ENCODE results near the gene SIDT2. TPM values are rescaled to one million over a fixed set of nuclear protein-coding genes. Genes with fewer than 3 reads are reported as not detected.

The SIDT2 gene
- total and polyA plus RNA-seq, 2 donors (not counting 3 experiments of a cell fraction or from before 2014, with no cell fraction given), result 28.7 to 34.5 TPM

GRCh38 chr11:117219455-117219854 is 40.9 kb downstream of the SIDT2 start:
- dilution Hi-C loops (cut with MboI; ENCODE audit: extremely low pct_ligation_motif_present, low sequenced_read_pairs), result no loop called here
- no peak for FAIRE-seq

GRCh38 chr11:117219995-117220394 is 41.5 kb downstream of the SIDT2 start:
- no peaks in the 10 kb centered on the region for H4K20me1 ChIP-seq (replicated peaks; ENCODE audit: control insufficient read depth, extremely low read depth, insufficient read depth, low read length)
- H3K27me3 ChIP-seq (ENCODE audit: control insufficient read depth in 2 of 2, insufficient read depth in 2 of 2, low read length in 2 of 2), result no peaks in the 10 kb centered on the region
- no peak overlapping the region for H3K27ac ChIP-seq (ENCODE audit: insufficient read depth, low read depth, low read length)
- POLR2A ChIA-PET, result no interaction called here
- H3K9ac ChIP-seq (replicated peaks; ENCODE audit: extremely low read depth, insufficient read depth, low read length), result no peak overlapping the region
- H3K4me2 ChIP-seq (ENCODE audit: insufficient read depth, low read length), result no peak overlapping the region
- no peak overlapping the region for H2AFZ ChIP-seq (ENCODE audit: low read depth, low read length)
- H3K79me2 ChIP-seq (ENCODE audit: control insufficient read depth, insufficient read depth, low read length), result no peaks in the 10 kb centered on the region
- DNase-seq (ENCODE audit: low read depth, low spot score) (no peak), FAIRE-seq (no peak)
- dilution Hi-C loops (cut with MboI; ENCODE audit: extremely low pct_ligation_motif_present, low sequenced_read_pairs) (no loop called here), intact Hi-C loops (cut with micrococcal nuclease) (no loop called here)
- peaks cover 0 to 22% of the 10 kb centered on the region in 2 experiments for H3K36me3 ChIP-seq (ENCODE audit: control insufficient read depth in 2 of 2, extremely low read depth in 1 of 2, insufficient read depth in 2 of 2, low read length in 2 of 2)
- no peak for TF ChIP-seq GATA2 (IDR thresholded peaks at IDR 0.05; ENCODE audit: insufficient read depth, insufficient read length, low read depth, low read length)
- no peak for TF ChIP-seq POLR2AphosphoS5 (IDR thresholded peaks at IDR 0.05; ENCODE audit: insufficient read depth, low read depth, low read length)
- TF ChIP-seq MYC (IDR thresholded peaks at IDR 0.05; ENCODE audit: low read depth, low read length), result no peak
- TF ChIP-seq FOS (IDR thresholded peaks at IDR 0.05; ENCODE audit: borderline replicate concordance, insufficient read depth, low read length), result no peak
- no peak for TF ChIP-seq EZH2 (IDR thresholded peaks at IDR 0.05; ENCODE audit: borderline replicate concordance, low read depth, low read length, severe bottlenecking)
- TF ChIP-seq MAX (IDR thresholded peaks at IDR 0.05; ENCODE audit: insufficient read depth, insufficient read length), result no peak
- TF ChIP-seq CTCF (IDR thresholded peaks at IDR 0.05; ENCODE audit: extremely low read depth in 1 of 2, insufficient read depth in 1 of 2, low read depth in 1 of 2, low read length in 2 of 2), result no peak
- no peak for TF ChIP-seq POLR2A (IDR thresholded peaks at IDR 0.05; ENCODE audit: low read depth, low read length)
- no peak for TF ChIP-seq JUN (IDR thresholded peaks at IDR 0.05; ENCODE audit: borderline replicate concordance, insufficient read depth, insufficient read length, low read depth)
- no peaks in the 10 kb centered on the region for H3K9me1 ChIP-seq (replicated peaks; ENCODE audit: control insufficient read depth, extremely low read depth, insufficient read depth, low read length)
- peaks cover 11% of the 10 kb centered on the region for H3K4me1 ChIP-seq (ENCODE audit: control insufficient read depth, extremely low read depth, insufficient read depth, low read length)
- no TSS peak for BruUV-seq (replicated peaks)
- CTCF ChIA-PET, result interaction anchor here (1.2 to 3.4 kb wide), 3 partner anchors 8 to 340 kb away, joined by 3 to 16 read pairs (median 3); partner anchors contain the start of genes PCSK7 and RNF214
- no peaks in the 10 kb centered on the region for H3K9me3 ChIP-seq (replicated peaks; ENCODE audit: control insufficient read depth, insufficient read depth, low read length)
- no peak overlapping the region for H3K4me3 ChIP-seq (replicated peaks in 1 of 3; ENCODE audit: insufficient read depth in 1 of 3, low read depth in 1 of 3, low read length in 3 of 3)

More at GRCh38 chr11:117219455-117219854, 40.9 kb downstream of the SIDT2 start:
- Histone ChIP-seq H4K20me1 (replicated peaks; ENCODE audit: control insufficient read depth, extremely low read depth, insufficient read depth, low read length) (no peaks in the 10 kb centered on the region), H3K36me3 (ENCODE audit: control insufficient read depth in 2 of 2, extremely low read depth in 1 of 2, insufficient read depth in 2 of 2, low read length in 2 of 2) (peaks cover 0 to 23% of the 10 kb centered on the region in 2 experiments), H3K4me3 (replicated peaks in 1 of 3; ENCODE audit: insufficient read depth in 1 of 3, low read depth in 1 of 3, low read length in 3 of 3) (no peak overlapping the region), H3K9me3 (replicated peaks; ENCODE audit: control insufficient read depth, insufficient read depth, low read length) (no peaks in the 10 kb centered on the region), H3K79me2 (ENCODE audit: control insufficient read depth, insufficient read depth, low read length) (no peaks in the 10 kb centered on the region), H3K9me1 (replicated peaks; ENCODE audit: control insufficient read depth, extremely low read depth, insufficient read depth, low read length) (no peaks in the 10 kb centered on the region), H3K4me1 (ENCODE audit: control insufficient read depth, extremely low read depth, insufficient read depth, low read length) (peaks cover 11% of the 10 kb centered on the region), H3K27ac (ENCODE audit: insufficient read depth, low read depth, low read length) (no peak overlapping the region), H3K27me3 (ENCODE audit: control insufficient read depth in 2 of 2, insufficient read depth in 2 of 2, low read length in 2 of 2) (no peaks in the 10 kb centered on the region), H3K9ac (replicated peaks; ENCODE audit: extremely low read depth, insufficient read depth, low read length) (no peak overlapping the region), H3K4me2 (ENCODE audit: insufficient read depth, low read length) (no peak overlapping the region), H2AFZ (ENCODE audit: low read depth, low read length) (no peak overlapping the region)
- intact Hi-C loops (cut with micrococcal nuclease), result no loop called here
- ChIA-PET CTCF (interaction anchor here (0.5 to 1.2 kb wide), 3 partner anchors 9 to 428 kb away, joined by 3 read pairs; partner anchors contain the start of gene APOA5), POLR2A (no interaction called here)
- BruUV-seq (replicated peaks), result no TSS peak
- DNase-seq (ENCODE audit: low read depth, low spot score), result no peak
- no peak for TF ChIP-seq EZH2 (IDR thresholded peaks at IDR 0.05; ENCODE audit: borderline replicate concordance, low read depth, low read length, severe bottlenecking)
- no peak for TF ChIP-seq GATA2 (IDR thresholded peaks at IDR 0.05; ENCODE audit: insufficient read depth, insufficient read length, low read depth, low read length)

Measured in endothelial cell of umbilical vein (primary cell).